ENCODE measurements around the gene LIPE.

The LIPE gene

DNA sequence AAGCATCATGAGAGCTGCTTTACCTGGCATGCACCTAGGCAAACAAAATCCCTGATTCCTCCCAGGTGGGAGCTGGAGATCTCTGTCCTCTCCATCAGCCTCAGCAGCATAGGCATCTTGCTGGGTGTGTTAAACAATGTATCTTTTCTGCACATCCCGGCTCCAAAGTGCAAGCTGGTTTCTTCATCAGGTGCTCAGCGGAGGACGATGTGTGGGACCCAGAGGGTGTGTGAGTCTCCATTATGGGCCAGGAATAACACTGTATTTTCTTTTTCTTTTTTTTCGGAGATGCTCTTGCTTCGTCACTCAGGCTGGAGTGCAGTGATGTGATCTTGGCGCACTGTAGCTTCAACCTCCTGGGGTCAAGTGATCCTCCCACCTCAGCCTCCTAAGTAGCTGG, 47.0 kb downstream of the LIPE start:
- no peak for DNase-seq (ENCODE audit: low read depth)

DNA sequence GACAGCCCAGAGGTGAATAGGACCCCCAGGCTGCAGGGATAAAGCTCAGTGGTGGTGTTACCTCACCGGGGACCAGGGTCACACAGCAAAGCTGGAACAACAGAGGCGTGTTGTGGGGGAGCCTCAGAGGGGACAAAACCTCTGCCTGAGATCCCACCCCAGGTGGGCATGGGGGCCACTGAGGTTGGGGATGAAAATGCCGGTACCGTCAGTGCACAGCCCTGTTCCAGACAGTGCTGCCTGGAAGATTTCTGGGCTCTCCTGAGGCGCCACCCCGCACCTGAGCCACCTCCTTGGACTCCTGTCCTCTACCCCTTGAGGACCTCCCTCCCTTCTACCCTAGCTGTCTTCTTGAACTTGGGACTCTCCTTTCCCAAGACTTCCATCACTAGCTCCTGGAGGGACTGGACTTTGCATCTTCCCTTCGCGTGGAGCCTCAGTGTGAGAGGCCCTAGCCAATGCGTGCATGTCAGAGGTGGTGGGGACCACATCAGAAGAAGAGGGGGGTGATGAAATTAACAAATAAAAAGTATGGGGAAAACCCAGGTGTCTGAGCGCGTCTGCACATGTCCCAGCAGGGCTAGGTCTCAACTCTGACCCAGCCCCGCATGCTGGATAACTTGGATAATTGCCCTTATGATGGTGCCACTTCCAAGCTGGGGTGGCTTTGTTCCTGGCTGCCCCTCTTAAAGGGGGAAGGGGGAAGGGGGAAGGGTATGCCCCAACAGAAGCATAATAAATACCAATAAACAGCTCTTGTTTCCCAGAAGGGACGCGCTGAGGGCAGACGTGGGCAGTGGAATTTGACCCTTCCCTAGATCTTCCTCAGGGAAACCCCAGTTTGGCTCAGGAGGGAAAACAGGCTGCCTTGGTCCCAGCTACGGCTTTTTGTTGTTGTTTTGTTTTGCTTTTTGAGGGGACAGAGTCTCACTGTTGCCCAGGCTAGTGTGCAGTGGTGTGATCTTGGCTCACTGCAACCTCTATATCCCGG, 48.7 kb downstream of the LIPE start:
- DNase-seq (ENCODE audit: low read depth): no peak

DNA sequence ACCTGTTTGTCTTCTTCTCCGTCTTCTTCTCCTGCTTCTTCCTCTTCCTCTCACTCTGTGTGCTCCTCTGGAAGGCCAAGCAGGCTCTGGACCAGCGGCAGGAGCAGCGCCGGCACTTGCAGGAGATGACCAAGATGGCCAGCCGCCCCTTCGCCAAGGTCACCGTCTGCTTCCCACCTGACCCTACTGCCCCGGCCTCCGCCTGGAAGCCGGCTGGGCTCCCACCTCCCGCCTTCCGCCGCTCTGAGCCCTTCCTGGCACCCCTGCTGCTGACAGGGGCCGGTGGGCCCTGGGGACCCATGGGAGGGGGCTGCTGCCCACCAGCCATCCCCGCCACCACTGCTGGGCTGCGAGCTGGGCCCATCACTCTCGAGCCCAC, 51.0 kb downstream of the LIPE start:
- DNase-seq (ENCODE audit: low read depth): no peak

DNA sequence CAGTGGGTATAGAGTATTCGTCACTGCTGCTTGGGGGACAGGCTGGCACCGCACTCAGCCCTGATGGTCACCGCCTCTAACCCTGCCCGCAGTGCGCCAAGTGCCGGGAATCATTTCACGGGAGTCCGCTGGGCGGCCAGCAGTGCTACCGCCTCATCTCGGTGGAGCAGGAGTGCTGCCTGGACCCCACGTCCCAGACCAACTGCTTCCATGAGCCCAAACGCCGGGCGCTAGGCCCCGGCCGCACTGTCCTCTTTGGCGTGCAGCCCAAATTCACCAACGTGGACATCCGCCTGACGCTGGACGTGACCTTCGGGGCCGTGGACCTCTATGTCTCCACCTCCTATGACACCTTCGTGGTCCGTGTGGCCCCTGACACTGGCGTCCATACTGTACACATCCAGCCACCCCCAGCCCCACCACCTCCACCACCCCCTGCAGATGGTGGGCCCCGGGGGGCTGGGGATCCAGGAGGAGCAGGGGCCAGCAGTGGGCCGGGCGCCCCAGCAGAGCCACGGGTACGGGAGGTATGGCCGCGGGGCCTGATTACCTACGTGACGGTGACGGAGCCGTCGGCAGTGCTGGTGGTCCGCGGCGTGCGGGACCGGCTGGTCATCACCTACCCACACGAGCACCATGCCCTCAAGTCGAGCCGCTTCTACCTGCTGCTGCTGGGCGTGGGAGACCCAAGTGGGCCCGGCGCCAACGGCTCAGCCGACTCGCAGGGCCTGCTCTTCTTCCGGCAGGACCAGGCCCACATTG, 51.6 kb downstream of the LIPE start:
- no peak for DNase-seq (ENCODE audit: low read depth)

DNA sequence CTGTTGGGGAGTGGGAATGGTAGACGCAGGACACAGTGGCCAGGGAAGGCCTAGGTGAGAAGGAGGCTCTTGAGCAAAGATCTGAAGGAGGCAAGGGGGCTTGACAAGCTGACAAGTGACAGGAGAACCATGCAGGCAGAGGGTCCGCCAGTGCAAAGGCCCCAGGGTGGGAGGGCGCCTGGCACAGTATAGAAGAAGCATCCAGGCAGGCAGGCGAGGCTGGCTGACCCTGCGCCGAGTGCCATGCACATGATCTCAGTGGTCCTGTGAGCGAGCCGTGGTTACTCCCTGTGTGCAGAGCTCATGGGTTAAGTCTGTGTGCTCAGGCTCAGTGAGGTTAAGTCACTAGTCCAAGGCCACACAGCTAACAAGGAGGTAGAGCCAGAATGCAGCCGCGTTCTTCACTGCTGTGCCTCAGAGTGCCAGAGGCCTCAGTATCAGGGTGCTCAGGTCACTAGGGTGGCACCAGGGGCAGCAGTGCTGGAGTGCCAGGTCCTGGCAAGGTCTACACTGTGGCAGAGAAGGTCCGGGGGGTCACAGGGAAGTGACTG, 52.3 kb downstream of the LIPE start:
- no peak for DNase-seq (ENCODE audit: low read depth)

DNA sequence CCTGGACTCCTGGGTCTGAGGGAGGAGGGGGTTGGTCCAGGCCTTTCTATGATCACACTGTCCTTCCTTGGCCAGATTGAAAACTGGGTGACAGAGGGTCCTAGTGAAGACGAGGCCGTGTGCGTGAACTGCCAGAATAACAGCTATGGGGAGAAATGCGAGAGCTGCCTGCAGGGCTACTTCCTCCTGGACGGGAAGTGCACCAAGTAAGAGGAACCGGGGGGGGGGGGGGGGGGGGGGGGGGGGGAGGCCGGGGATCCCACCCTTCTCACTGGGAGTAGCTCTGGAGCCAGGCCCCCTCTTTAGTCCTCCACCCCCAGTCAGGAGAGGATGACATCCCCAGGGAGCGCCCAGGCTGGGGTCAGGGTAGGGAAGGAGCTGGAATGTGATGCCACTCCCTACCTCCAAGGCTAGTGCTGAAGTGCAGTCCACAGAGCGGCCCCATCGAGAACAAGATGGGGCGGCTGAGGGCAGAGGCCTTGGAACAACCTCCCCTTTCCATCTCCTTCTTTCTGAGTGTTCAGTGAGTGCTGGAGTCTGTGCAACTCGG, 56.5 kb downstream of the LIPE start:
- DNase-seq (ENCODE audit: low read depth): no peak

DNA sequence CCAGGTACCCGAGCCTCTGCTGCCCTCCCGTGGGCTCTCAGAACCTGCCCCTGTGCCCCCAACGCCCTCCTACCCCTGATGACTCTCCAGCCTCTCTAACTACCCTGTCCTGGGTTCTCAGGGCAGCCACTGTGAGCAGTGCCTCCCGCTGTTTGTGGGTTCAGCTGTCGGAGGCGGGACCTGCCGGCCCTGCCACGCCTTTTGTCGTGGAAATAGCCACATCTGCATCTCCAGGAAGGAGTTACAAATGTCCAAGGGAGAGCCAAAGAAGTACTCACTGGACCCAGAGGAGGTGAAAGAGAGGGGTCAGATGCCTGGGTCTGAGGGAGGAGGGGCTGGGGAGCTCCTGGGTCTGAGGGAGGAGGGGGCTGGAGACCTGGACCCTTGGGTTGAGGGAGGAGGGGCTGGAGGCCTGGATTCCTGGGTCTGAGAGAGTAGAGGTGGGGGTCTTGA, 57.1 kb downstream of the LIPE start:
- DNase-seq (ENCODE audit: low read depth): no peak

DNA sequence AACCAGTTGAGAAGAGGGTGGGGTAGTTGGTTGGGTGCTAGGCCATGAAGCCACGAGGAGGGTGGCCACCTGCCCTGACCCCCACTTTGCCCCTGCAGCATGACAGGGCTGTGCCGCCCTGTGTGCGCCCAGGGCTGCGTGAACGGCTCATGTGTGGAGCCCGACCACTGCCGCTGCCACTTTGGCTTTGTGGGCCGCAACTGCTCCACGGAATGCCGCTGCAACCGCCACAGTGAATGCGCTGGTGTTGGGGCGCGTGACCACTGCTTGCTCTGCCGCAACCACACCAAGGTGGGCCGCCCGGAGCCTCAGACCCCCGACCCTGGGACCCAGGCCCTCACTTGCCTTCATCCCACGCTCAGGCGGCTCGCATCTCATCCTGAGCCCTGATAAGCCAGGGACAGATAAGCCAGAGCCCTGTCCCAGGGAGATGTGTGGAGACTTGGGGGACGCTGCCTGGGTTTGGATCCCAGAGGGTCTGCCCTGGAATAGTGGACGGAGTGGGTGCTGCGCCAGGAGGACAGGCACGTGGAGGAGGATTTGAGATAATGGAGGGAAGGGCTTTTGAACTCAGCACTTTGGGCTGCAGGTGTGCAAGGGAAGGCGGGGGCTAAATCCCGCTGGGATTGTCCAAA, 57.6 kb downstream of the LIPE start:
- DNase-seq (ENCODE audit: low read depth): no peak

DNA sequence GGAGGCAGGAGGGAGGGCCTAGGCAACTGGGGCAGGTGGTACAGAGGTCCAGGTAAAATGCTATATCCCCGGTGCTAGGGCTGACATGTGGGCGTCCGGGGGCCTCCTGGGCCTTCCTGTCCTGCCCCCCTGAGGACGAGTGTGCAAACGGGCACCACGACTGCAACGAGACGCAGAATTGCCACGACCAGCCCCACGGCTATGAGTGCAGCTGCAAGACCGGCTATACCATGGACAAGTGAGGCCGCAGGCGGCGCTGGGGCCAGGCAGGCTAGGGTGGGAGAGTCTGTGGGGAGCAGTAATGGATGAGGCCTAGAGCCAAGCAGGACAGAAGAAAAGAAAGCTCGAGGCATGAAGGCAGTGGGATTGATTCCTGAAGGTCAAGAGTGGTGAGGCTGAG, 58.4 kb downstream of the LIPE start:
- DNase-seq (ENCODE audit: low read depth): no peak

DNA sequence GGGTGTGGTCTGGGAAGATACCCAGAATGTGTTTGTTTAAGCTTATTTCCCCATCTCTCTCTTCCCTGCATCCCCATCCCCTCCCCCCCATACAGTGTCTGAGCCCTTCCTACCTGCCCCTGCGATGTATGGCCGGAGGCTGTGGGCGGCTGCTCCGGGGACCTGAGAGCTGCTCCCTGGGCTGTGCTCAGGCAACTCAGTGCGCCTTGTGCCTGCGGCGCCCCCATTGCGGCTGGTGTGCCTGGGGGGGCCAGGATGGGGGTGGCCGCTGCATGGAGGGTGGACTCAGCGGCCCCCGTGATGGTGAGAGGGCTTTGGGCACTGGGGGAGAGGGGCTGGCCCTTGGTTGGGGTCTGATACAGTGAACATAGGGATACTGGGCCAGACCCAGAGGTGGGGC, 58.8 kb downstream of the LIPE start:
- no peak for DNase-seq (ENCODE audit: low read depth)

DNA sequence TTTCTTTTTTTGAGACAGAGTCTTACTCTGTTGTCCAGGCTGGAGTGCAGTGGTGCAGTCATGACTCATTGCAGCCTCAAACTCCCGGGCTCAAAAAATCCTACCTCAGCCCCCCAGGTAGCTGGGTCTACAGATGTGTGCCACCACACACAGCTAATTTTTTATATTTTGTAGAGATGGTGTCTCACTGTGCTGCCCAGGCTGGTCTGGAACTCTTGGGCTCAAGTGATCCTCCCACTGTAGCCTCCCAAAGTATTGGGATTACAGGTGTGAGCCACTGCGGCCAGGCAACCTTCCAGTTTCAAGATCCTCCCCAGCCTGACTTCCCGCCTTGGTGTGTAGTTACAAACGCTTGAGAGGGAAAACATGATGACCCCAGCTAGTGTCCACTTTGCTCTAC, 59.3 kb downstream of the LIPE start:
- DNase-seq (ENCODE audit: low read depth): no peak

DNA sequence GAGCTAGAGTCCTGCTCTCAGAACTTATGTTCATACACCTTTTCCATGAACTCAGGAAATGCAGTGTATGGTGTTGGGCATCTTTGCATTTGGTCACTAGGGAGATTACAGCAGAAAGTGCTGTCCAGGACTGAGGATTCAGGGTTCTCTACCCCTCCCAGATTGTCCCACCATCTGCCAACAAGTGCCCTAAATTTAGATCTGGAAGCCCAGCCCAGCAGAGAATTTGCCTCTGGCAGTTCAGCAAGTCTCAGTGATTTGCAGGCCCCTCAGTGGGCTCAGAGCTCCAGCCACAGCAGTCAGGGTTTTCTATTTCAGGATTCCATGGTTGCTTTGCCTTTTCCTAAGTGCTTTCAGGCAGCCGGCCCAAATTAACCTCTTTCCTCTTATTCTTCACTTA, 60.5 kb downstream of the LIPE start:
- DNase-seq (ENCODE audit: low read depth): no peak

DNA sequence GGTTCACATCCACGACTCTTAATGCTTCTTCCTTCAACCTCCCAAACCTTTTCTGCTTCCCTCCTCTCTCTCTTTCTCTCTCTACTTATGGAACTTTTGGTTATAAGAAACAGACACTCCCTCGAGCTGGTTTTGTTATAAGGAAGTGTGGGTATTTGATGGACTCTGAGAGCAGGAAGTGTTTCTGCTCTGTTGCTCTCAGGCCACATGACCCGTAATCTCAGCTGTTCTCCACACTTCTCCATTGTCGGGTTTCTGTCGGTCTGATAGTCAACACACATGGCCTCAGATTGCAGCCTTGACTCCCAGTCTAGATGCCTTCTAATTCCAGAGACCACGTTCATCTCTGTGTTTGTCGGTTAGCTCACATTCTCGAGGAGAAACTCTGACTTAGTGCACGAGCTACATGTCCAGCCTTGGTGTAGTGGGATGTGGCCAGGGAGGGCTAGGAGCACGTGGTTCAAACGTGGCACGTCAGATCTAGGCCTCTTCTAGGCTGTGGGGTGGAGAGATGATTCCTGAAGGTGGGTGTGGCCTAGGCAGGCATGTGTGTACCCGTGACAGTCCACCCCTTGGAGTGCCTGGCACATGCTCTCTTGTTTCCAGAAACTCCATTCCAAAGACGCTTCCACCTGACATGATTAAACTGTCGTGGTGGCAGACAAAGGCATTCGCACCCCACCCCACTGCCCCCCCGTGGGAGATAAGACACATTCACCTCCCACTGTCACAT, 63.4 kb downstream of the LIPE start:
- DNase-seq (ENCODE audit: low read depth): no peak

DNA sequence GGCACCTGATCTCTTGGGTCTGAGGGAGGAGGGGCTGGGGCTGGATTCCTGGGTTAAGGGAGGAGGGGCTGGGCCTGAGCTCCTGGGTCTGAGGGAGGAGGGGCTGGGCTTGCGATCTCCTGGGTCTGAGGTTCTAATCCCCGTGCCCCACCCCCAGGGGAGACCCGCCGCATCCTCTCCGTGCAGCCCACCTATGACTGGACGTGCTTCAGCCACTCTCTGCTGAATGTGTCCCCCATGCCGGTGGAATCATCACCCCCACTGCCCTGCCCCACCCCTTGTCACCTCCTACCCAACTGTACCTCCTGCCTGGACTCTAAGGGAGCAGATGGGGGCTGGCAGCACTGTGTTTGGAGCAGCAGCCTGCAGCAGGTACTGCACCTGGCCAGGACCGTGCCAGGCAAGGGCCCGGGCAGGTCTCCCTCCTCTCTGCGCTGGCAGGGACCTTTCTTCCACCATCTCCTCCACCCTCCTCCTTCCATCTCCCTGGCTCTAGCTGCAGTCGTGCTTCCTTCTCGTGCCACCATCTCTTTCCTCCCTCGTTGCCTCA, 64.2 kb downstream of the LIPE start:
- DNase-seq (ENCODE audit: low read depth): no peak

DNA sequence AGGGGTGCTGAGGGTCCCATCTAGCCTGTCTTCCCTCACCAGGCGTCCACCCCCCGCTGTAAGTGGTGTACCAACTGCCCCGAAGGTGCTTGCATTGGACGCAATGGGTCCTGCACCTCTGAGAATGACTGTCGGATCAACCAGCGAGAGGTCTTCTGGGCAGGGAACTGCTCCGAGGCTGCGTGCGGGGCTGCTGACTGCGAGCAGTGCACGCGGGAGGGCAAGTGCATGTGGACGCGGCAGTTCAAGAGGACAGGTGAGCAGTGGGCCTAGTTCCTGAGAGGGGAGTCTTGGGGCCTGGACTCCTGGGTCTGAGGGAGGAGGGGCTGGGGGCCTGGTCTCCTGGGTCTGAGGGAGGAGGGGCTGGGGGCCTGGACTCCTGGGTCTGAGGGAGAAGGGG, 64.8 kb downstream of the LIPE start:
- no peak for DNase-seq (ENCODE audit: low read depth)

DNA sequence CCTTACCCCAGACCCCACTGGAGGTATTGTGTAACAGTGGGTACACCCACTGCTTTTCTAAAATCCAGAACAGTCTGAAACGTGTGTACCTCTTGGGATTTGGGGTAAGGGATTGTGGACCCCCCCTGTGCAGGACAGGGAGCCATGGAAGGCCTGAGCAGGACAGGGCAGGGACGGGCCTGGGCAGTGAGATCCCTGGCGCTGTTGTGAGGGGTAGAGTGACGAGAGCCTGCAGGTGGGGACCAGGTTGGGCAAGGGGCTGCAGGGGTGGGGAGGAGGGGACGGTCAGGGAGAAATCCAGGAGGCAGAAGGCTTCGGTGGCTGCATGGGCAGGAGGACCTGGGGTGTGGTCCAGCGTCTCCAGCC, 65.7 kb downstream of the LIPE start:
- DNase-seq (ENCODE audit: low read depth): no peak

DNA sequence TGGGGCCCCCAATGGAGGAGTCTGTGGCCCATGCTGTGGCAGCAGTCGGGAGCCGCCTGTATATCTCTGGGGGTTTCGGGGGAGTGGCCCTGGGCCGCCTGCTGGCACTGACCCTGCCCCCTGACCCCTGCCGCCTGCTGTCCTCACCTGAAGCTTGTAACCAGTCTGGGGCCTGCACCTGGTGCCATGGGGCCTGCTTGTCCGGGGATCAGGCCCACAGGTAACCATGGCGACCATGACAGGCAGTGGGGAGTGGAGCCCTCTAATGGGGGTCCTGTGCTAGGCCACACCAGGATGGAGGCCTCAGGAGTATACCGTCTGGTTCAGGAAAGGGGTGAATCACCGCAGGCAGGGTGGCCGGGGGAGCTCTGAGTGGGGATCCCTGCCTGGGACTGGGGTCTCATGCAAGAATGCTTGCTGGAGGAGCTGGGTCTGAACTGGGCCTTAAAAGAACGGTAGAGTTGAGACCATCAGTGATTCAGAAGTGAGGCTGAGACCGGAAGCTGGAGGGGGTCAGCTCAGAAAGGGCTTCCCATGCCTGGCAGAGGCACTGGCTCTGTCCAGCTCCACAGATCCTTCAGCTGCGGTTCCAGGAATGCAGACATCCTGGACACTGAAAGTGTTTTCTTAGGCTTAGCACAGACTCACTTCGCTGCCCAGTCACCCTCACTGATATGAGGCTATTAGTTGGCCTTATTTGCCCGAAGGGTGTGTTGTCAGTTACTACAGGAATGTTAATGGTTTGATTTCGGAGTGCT, 66.2 kb downstream of the LIPE start:
- DNase-seq (ENCODE audit: low read depth): peak; percentile 13

DNA sequence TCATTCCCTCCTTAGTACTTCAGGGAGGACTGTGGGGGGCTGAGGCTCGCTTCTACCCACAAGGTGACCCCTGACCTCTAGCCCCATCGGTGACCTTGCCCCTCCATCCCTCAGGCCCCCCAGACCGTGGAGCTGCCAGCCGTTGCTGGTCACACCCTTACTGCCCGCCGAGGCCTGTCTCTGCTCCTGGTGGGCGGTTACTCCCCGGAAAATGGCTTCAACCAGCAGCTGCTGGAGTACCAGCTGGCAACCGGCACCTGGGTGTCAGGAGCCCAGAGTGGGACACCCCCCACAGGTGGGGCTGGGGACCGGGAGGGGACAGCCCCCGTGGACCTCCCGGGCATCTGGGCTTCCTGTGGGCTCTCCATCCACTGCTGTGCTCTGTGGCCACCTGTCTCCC, 69.9 kb downstream of the LIPE start:
- DNase-seq (ENCODE audit: low read depth): no peak

DNA sequence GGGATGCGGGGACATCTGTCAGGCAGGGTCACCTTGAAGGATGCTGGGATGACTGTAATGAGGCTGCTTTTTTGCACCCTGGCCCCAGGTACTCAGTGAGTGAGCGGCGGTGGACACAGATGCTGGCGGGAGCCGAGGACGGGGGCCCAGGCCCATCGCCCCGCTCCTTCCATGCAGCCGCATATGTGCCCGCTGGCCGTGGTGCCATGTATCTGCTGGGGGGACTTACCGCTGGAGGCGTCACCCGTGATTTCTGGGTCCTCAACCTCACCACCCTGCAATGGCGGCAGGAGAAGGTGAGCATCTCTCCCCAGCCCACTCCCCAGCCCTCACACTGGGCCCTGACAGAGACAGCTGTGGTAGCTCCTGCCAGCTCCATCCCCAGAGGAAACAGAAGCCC, 70.5 kb downstream of the LIPE start:
- no peak for DNase-seq (ENCODE audit: low read depth)

DNA sequence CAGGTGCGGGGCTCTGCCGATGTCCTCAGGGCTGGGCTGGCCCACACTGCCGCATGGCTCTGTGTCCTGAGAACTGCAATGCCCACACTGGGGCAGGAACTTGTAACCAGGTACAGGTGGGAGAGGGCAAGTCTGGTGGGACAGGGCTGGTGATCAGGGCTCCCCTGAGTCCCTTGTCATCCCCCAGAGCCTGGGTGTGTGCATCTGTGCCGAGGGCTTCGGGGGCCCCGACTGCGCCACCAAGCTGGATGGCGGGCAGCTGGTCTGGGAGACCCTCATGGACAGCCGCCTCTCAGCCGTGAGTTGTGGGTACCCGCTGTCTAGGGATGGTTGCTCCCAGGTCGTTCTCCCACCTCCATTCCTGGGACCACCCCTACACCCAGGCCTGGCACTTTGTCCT, 71.3 kb downstream of the LIPE start:
- DNase-seq (ENCODE audit: low read depth): no peak
